D341Med (cell line): ENCODE measurements around the gene MTHFSD.
"Not testable (repeated sequence)": the region's sequence is repeated elsewhere in the genome, so short reads cannot be mapped to it uniquely, and the experiment has no call there.

Source experiments
- DNase-seq: peaks from one replicate; pipeline ENCODE4 v3.0.0; 2012; ENCODE audit warnings: low spot score

Gene MTHFSD, protein sequence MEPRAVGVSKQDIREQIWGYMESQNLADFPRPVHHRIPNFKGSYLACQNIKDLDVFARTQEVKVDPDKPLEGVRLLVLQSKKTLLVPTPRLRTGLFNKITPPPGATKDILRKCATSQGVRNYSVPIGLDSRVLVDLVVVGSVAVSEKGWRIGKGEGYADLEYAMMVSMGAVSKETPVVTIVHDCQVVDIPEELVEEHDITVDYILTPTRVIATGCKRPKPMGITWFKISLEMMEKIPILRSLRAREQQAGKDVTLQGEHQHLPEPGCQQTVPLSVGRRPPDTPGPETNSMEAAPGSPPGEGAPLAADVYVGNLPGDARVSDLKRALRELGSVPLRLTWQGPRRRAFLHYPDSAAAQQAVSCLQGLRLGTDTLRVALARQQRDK

DNA sequence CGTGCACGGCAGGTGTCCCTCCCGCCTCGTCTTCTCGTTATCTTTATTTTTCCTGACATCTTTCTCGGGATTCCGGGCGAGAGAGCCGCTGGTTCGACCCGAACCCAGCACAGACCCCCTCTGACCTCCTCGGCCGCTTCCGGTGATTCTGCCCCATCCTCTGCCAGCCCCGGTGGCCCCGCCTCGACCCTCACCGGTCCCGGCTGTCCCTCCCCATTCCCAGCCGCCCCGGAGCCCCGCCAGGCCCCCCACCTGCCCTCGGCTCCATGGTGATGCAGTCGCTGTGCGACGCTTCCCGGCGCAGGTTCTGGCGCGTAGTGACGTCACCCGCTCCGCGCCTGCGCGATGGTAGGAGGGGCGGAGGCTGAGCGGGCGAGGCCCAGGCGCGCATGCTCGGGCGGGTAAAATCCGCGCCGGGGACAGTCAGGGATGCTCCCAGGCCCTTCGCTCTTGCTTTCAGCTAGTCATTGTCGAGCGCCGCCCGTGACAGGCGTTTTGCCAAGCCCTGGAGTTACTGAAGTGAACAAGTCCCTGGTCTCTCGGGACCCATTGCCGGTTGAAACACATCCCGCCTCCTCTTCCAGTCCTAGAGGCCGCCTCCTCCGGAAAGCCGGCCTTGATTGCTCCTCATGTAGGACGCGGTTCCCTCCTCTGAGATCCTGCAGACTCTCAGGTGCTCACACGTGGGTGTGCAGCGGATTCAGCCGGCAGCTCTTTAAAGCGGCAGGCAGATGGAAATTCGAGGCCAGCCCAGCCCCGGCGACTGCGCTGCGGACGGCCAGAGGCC lies at the start of gene MTHFSD:
TSS of gene MTHFSD (minus strand) at position 319 of the 787 bp plus-strand sequence. CDS start at position 268, 51 bp downstream.
- peak; percentile 99 for DNase-seq

DNA sequence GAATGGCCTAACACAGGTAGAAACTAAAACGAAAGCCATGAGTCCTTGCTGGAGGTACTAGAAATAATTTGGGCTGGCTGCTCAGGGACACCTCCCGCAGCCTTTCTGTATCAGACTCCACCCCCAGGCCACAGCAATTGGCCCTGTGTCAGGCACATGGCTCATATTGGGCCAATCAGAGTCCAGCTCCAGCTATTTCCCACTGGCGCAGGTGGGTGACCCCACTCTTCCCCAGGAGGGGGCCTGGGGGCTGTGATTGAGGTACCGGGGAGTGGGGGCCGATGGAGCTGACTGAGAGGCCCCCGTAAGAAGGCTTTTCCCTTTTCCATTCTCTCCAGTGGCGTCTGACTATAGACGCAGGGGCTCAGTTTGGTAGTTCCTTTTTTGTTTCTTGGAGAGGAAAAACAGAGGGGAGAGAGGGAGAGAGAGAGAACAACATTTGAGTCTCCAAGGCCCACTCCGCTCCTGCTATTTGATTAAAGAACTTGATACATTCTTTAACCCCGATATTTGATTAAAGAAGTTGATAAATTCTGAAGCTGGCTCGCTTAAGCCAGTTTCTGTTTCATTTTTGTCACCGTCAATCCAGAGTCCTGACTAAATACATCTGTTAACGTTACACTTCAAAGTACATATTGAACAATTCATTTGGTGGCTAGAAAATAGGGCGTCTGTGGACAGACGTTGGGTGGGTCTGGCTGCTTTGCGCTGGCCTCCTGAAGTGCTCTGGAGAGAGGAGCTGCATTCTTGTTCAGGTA lies 49.6 kb upstream of the MTHFSD start:
- no peak for DNase-seq

DNA sequence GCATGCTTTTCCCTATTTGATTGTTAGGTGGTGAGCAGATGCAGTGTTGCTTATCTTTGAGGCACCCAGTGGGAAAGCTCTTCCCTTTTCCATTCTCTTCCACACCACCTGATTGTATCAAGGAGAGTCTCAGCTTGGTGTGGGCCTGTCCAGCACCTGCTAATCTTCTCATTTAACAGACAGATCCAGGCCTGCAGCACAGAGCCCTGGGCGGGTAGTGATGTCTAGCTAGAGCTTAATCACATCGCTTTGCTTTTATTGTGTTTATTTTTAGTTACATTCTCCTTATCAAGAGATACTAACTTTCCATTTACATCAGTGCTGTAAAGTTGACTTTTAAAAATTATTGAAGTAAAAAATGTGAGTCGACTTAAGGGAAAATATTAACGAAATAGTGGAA lies 47.5 kb upstream of the MTHFSD start:
- DNase-seq, result no peak

DNA sequence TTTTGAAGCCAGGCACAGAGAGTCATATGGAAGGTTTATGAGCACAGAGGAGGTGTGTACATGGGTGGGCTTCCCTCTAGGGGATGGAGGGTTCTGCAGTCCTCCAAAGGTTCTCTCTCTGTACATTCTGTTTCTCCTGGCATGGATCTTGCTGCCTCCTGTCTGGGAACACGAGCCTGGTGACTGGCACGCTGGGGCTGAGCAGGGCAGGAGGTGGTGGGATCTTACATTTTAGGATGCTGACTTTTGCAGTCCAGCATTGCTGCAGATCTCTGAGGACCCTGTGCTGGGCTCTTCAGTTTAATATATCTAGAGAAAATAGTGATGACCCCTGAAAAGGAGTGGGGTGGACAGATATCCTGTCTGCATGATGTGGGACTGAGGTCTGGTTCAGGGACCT lies 46.3 kb upstream of the MTHFSD start:
- DNase-seq, result no peak

DNA sequence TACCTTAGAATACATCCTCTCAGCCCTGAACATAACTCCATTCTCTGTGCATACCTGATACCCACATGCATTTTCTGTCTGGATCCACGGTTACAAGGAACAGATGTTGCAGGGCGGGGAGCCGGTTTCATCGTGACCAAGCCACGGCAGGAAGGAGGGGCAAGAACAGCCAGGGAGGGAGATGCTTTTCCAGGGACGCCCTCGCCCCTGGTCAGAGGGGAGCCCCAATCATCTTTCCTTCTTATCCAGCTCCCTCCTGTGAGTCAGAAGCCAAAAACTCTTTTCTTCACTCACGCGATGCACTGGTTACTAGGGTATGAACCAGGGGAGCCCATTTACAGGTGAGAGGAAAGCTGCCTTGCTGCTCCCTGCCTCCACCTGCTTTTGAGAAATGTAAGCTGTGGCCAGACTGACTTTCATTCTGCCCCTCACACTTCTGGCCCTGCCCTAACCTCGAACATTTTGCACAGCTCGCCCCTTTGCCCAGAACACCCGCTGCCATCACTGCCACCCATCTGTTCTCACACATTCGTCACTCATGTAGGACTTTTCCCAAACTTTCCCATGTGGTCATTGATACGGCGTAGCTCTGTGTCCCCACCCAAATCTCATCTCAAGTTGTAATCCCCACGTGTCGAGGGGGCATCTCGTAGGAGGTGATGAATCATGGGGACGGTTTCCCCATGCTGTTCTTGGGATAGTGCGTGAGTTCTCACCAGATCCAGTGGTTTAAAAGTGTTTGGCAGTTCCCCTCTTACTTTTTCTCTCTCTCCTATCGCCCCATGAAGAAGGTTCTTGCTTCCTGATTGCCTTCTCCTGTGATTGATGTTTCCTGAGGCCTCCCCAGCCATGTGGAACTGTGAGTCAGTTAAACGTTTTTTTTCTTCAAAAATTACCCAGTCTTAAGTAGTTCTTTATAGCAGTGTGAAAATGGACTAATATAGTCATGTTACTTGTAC lies 43.9 kb upstream of the MTHFSD start:
- DNase-seq, result no peak

DNA sequence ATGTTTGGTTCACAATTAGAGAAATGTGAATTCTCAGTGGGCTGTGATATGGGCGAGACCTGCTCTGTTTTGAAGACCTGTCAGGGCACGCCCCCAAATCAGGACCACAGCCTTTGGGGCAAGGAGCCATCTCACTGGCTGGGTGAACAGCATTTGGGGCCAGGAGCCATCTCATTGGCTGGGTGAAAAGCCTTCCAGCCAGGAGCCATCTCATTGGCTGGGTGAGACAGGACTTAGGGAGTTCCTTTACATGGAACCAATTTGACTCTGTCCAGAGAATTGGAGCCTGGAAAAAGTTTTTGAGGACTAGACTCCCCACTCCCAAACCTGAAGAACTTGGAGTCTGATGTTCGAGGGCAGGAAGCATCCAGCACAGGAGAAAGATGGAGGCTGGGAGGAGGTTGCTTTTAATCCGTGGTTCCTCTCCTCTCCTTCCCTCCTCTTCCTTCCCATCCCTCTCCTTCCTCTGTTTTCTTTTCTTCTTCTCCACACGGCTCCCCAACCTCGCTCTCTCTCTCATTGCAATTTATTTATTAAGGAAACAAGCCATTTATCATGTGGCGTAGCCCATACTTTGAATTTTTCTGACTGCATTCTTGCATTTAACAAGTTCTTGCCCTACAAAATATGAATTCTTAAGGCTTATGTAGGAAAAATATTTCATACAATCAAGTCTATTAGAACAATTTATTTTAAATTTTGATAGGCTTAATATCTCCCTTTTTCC lies 43.0 kb upstream of the MTHFSD start:
- no peak for DNase-seq

DNA sequence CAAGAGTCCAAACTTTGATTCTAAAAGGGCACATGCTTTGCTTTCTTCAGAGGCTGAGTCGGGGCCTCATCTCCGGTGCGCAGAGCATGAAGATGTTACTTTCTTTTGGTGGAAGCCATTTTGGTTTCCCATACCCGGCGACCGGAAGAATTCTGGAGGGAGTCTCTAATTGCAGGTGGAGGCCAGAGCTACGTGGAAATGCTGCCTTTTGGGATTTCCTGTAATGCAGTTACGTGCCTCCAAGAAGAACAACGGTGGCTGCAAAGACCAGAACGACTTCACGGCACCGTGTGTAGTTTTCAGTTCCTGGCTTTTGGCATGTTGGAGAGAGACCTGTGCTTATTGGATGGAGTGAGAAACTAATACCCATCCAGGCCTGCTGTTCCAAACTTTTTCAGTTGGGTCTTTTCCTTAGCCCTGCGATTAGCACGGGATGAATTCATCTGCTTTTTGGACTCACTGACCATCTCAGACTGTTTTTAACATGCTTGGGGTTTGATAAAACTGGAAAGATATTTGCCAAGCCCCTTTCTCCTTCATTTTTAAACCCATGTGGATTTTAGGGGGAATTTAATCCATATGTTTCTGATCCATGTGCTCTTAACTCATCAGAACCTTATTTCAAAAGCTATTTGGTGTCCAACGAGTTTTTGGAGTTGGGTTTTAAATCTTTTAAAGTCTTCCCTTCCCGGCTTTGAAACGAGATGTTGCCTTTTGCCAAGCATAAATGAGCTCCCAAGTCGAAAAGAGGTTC lies 42.3 kb upstream of the MTHFSD start:
- no peak for DNase-seq

DNA sequence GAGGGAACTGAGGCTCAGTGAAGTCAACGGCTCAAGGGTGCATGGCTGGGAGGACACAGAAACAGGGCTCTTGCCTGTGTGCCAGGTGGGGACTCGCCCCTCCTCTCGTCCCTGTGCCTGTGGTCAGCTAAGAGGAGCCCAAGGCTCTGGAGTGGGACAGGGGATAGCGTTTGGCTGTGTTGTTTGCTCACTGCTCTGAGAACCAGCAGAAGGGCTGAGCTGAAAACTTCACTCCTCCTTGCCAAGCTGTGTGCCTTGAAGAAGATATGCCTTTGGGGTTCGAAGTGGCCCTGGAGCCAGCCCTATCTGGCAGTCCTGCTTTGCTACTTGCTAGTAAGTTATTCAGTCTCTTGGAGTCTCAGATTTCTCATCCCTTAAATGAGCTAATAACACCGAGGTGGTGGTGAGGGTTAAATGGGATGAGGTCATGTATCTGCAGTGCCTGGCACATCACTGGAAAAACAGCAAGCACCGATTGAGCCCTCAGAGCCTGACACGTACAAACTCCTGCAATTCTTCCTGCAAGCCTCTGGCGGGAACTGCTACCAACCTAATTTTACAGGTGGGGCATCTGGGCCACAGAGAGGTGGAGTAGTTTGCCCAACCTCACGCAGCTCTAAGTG lies 41.1 kb upstream of the MTHFSD start:
- no peak for DNase-seq

DNA sequence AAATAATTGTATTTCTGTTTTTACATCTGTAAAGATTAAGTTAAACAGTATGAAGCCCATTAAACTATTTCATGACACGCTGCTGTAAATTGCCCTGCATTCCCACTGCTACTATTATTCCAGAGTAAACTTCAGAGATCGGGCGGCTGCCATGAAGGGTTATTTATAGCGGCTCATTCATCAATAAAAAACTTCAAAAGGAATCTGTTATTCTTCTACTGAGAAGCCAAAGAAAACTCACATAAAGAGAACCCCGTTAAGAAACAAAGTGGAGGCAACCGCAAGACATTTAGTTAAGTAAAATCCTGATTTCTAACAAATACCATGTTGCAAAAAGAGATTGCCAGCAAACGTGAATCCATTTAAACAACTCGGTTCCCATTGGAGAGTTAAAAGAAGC lies 39.7 kb upstream of the MTHFSD start:
- DNase-seq, result no peak

DNA sequence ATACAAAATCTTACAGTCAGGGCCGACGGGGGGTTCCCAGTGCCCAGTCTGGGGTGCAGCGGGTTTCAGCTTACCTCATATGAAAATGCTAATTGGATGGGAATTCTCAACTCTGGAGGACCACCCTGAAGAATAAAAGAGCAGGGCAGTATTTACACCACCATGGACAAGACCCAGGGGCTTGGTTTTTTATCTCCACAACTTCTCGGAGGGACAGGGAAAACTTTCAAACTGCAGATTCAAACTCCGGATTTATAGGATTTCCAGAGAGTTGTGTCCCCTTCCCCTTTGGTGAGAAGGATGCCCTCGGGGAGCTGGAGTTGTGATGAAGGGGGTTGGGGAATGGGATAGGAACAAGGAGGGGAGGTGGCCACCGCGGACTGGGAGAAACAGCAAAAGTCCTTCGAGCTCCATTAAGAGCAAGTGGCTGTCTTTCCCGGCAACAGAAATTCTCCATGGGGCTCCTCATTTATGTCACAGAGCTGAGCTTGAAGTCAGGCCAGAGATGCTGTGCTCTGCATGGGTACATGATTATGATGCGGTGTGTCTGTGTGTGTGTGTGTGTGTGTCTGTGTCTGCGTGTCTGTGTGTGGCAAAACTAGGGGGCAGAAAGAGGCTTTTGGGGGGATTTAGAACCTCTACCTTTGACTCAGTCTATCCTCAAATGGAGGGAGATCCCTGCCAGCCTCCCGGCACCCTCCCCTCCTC lies 39.0 kb upstream of the MTHFSD start:
- no peak for DNase-seq

DNA sequence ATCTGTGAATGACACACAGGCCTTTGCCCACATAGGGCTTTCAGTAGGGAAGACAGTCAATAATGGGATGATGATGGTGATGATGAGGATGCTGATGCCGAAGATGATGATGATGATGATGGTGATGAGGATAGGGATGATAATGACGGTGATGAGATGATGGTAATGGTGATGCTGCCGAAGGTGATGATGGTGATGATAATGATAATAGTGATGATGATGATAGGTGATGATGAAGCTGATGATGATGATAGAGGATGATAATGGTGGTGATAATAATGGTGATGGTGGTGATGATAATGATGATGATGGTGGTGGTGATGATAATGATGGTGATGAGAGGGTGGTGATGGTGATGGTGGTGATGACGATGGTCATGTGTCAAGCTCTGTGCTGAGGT lies 36.2 kb upstream of the MTHFSD start:
- DNase-seq, result no peak

DNA sequence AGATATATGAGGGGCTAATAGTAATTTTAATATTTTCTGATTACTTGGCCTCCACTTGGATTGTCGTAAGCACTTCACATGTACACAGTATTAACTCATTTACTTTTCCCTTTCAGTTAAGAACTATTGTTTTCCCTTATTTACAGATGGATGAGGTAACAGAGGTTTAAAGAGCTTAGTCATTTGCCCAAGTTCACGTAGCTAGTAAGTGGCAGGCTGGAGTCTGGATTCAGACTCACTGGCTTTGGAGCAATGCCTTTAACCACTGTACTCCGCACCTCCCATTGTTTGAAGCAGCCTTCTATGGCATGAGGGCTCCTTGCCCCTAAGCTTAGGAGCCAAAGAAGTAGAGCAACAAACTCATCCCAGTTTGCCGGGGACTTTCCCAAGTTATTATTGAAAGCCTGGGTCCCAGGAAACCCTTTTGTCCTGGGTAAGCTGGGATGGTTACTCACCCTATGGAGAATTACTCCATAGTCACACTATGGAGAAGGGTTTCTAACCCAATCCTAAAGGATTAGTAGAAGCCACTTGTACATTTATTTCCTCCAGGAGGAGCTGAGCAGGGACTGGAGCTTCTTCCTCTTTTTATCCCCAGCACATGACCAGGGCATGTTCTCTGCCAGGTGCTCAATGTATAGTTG lies 35.6 kb upstream of the MTHFSD start:
- no peak for DNase-seq

DNA sequence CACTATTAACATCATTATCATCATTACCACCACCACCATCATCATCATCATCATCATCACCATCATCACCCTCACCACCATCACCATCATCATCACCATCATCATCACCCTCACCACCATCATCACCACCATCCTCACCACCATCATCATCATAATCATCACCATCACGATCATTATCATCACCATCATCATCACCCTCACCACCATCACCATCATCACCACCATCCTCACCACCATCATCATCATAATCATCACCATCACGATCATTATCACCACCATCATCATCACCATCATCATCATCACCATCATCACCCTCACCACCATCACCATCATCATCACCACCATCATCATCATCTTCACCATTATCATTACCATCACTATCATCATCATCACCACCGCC lies 32.9 kb upstream of the MTHFSD start:
- DNase-seq, result not testable (repeated sequence)

DNA sequence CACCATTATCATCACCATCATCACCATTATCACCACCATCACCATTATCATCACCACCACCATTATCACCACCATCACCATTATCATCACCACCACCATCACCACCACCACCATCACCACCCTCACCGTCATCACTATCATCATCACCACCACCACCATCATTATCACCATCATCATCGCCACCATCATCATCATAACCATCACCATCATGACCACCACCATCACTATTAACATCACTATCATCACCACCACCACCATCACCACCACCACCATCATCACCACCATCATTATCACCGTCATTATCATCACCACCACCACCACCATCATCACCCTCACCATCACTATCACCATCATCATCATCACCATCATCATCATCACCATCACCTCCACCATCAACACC lies 32.5 kb upstream of the MTHFSD start:
- no peak for DNase-seq

DNA sequence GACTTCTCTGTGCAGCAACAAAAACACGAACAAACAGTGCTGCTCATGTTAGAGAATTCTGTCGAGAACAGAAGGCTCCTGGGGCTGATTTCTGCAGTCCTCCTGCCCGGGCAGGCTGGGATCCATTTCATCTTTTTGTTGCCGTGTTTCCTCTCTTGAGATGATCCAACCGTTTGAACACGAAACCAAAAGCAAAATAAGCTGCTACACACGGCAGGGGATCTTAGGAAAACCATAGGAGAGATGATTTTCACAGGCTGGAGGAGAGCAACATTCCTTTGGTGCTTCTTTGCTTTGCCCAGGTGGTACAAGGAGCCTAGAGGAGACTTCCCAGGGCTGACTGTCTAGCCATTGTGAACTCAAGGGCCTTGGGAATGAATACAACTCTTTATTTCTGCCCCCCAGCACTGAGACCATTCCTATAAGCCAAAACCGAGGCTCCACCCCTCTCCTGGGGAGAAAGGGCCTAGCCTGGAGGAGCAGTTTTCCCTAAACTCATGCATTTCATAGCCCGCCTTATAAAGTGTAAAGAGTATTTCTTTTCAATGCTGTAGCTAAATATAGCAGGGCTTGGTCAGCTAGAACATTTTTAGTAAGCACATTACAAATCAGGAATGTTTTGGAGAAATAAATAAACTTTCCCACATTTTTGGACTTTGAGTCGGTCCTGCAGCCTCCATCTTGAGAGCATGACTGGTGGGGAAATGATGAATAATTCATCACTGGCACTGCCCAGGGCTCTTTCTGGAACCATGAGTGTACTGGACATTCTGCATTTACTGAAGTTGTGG lies 31.0 kb upstream of the MTHFSD start:
- DNase-seq, result no peak

DNA sequence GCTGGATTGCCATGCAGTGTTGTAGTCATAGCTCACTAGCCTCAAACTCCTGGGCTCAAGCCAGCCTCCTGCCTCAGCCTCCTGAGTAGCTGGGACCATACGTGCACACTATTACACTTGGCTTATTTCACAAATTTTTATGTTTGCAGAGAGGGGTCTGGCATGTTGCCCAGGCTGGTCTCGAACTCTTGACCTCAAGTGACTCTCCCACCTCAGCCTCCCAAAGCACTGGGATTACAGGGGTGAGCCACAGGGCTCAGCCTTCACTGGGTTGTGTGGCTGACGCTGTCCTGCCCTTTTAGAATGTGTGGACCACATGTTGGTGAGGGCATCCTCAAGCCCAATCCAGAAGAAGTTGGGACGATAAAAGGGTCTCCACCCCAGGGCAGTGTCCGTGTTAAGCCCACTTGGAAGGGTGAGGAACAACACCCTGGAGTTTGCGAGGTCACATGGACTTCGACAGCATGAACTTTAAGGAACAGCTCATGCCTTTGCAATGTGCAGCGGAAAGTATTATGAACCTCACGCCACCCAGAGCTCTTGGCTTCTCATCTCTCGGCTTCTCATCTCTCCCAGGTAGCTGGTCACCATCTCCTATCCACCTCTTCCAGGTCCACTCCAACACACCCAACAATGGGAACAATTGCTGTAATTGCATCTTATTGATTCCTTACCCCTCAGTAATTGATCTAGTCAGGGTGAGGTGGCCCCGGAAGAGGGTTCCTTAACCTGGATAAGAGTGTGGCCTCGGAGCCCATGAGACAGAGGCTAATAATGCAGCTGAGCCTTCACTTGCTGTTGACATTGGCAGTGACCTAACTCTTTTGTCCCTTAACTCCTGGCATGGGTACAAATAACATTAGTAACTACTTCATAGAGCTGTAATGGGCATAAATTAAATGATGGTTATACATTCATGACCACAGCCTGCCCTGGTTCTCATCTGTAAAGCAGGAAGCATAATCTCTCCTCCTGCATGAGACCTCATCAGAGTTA lies 30.0 kb upstream of the MTHFSD start:
- DNase-seq, result no peak
